NCI-H1417 (cell line): ENCODE data around the gene INPP5J.
"Not testable (repeated sequence)": the region's sequence is repeated elsewhere in the genome, so short reads cannot be mapped to it uniquely, and the experiment has no call there.

ENCODE experiments used
- DNase-seq, 3 experiments: peaks; one replicate each; lab custom pipeline; 2025; lab: John Stamatoyannopoulos, UW

The INPP5J gene

DNA sequence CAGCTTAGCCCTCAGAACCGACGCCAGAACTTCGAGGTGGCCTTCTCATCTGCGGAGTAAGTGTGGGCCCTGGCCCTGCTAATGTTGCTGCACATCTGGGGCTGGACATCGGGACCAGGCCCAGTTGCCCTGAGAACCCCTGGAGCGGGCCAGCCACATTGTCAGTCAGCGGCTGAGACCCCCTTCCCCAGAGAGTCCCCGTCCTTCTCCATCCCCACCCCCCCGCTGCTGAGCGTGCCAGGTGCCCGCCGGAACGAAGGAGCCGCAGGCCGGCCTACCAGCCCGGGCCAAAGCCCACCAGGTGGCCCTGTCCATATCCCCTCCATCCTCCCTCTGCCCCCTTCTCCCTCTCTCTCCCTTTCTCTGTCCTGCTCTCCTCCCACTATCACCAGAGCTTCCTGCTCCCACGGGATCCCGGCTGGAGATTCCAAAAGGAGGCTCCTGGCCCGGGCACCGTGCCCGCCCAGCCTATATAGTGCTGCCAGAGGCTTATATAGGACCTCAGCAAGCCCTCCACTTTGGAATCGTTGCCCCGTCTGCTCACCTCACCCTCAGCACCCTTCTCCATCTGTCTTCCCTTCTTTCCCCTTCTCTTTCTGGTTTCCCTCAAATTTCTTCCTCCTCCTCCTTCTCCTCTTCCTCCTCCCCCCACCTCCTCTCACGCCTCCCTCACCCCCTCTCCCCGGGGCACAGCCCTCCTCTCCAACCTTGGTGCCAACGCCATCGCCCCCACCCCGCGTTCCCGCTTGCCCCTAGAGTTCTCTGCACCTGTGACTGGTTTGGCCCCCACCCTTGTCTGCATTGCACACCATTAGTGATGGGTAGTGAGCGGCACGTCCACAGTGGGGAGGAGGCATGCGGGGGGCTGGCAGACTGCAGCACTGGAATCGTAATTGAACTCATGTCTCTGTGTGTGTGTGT is 22.7 kb upstream of the INPP5J start:
- no peak for DNase-seq

DNA sequence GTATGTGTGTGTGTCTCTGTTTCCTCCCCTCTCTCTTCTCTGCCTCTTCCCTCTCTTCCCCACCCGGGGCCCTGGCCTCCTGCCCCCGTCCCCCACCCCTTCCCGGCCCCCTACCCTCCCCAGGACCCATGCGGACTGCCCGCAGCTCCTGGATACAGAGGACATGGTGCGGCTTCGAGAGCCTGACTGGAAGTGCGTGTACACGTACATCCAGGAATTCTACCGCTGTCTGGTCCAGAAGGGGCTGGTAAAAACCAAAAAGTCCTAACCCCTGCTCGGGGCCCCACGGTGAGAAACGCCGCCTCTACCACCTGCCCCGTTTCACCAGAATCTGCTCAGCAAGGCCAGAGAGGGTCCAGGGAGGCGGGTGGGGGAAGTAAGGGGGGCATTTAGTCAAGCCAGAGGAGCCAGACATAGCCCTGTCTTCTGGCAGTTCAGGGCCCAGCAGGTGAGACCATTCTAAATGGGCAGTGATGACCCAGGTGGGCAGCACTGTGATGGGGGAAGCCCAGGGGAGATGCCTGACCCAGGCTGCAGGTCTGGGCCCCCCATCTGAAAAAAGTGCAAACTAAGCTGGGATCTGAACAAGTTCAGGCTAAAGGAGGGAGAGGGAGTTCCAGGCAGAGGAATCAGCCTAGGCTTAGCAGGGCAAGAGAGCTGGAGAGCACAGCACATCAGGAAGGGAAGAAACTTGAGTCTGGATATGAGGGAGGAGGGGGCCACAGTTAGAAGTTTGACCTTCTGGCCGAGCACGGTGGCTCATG is 21.8 kb upstream of the INPP5J start:
- DNase-seq = no peak

DNA sequence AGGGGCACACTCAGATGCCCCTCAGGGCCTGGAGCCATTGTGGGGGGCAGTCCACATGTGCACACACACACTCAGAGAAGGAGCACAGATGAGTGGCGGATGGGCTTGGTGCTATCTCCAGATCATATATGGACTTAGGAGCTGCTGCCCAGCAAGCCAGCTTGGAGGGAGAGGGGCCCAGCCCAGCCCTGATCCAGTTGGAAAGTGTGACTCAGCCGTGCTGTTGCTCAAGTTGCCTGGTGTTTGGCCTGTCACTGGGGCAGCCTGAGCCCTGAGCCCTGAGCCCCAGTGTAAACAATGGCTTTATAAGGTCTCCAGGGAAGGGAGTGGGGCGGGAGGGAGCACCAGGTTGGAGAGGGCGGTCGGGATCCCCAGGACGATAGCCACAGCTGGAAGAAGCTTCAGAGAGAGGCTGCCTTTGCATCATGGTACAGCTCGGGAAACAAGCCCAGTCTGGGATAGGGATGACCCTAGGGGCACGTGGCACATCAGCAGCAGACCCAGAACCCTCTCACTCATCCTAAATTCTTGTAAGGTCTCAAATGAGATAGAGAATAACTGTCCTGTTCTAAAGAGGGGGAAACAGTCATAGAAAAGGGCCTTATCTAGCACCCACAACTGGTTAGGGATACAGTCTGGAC is 20.2 kb upstream of the INPP5J start:
- DNase-seq = no peak

DNA sequence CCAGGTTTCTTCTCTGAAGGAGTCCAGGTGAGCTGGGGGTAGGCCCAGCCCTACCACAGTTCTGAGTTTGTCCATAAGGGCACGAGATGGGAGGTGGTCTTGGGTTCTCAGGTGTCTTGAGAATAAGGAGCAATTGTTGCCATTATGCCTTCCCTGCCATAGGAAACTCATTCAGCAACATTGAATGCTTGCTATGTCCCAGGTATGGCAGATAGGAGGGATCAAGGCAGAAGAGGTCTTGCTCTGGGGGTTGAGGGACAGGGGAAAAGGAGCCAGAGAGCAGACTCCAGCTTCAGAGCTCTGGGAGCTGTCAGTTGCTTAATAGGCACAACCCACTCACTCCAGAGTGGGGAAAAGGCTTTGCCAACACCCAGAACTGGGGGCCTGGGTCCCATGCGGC is 19.7 kb upstream of the INPP5J start:
- DNase-seq = no peak

DNA sequence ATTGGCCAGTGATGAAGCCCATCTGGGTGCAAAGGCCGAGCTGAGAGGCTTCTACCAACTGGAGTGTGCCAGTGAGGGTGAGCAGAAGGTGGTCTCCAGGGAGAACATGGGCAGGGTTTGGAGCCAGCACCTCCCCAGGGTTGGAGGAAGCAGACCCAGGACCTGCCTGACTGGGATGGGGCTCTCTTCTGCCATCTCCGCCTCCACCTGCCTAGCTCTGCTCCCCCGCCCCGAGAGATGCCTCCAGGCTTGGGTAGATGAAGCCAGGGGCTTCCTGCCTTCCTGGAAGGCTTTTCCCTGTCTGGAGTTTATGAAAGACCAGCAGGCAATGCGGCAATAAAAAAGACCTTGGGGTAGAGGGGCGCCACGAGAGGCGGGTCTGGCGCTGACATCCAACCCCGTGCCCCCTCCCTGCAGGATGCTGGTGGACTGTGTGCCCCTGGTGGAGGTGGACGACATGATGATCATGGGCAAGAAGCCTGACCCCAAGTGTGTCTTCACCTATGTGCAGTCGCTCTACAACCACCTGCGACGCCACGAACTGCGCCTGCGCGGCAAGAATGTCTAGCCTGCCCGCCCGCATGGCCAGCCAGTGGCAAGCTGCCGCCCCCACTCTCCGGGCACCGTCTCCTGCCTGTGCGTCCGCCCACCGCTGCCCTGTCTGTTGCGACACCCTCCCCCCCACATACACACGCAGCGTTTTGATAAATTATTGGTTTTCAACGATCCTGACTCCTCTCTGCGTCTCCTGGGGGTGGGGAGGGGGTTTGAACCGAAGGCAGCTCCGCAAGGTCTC is 18.7 kb upstream of the INPP5J start:
- no peak for DNase-seq

DNA sequence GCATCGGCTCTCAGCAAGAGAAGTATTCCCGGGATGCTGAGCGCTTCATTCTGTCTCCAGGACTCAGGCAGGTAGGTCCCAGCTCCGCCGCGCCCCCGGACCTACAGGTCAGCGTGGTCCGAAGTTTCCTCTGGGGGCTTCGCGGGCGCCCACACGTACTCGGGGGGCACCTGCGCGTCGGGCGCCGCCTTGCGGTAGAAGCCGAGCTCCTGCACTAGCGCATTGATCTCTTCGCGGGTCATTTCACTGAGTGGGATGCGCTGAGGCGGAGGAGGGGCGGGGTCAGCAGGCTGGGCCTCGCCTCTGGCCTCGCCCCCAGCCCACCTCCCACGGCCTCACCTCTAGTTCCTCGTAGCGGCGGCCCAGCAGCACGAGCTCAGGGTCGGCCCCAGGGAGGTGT is 17.9 kb upstream of the INPP5J start:
- DNase-seq = no peak

DNA sequence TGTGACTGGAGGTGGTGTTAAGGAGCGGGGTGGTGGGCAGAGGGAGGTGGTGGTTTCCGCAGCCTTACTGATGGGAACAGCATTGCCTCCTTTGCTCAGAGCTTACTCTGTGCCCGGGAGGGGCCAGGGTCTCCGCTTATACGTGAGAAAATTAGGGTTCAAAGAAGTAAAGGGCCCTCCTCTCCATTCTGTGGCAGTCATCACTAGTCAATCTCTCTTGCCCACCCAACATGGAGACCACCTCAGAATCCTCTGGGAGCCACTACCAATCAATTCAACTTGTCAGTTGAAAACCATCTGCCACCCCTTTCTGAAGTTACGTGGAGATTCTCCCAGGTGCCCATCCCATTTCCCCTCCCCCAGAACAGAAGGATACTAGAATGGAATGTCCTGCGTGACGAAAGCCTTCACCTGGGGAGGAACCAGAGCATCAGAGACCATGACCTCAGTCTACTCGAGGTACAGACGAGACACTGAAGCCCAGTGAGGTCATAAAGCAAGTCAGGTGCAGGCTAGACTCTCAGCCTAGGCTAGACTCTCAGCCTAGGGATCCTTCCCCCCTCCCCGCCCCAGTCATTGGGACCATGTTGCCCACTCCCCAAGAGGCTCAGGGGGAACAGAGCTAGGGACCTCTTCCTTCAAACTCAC is 17.4 kb upstream of the INPP5J start:
- DNase-seq = no peak

DNA sequence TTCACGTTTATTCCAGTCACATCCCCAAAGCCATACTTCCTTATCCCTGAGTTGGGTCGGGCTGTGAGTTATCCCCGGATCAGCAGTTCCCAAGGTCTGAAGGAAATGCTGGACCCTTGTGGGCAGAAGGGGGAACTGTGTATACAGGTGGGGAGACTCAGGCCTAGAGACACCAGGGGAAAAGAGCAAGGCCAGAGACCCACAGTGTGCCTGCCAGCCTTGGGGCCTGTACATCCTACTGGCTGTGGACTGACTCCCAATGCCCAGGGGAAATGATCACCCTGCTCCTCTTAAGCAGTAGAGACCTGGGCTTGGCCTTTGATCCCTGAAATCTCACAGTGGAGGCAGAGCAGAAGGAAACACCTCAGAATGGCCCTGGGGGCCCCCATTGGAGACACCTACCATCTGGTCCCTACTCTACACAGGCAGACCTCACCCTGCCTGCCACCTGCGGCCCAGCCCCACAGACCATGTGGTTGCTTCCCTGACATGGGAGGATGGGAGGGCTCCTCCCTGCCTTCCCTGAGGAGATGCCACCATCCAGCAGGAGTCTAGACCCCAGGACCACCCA is 16.7 kb upstream of the INPP5J start:
- DNase-seq = no peak

DNA sequence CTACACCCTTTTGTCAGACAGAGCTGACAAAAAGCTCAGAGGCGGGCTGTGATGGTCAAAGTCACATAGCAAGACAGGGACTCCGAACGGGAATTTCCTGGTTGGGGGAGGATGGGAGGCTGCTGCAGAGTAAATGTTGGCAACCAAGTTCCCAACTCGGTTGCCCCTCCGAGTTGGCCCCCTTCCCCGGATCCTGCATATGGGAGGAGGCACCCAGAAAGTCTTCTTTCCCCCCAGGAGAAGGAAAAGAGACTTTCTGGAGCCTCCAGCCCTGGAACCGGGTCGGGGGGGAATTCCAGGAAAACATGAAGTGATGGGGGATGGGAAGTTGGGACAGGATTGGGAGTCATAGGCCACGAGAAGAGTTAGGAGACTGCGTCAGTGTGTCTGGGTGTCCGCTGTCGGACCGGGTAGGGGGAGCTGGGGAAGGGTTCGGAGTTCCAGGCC is 16.0 kb upstream of the INPP5J start:
- DNase-seq = no peak

DNA sequence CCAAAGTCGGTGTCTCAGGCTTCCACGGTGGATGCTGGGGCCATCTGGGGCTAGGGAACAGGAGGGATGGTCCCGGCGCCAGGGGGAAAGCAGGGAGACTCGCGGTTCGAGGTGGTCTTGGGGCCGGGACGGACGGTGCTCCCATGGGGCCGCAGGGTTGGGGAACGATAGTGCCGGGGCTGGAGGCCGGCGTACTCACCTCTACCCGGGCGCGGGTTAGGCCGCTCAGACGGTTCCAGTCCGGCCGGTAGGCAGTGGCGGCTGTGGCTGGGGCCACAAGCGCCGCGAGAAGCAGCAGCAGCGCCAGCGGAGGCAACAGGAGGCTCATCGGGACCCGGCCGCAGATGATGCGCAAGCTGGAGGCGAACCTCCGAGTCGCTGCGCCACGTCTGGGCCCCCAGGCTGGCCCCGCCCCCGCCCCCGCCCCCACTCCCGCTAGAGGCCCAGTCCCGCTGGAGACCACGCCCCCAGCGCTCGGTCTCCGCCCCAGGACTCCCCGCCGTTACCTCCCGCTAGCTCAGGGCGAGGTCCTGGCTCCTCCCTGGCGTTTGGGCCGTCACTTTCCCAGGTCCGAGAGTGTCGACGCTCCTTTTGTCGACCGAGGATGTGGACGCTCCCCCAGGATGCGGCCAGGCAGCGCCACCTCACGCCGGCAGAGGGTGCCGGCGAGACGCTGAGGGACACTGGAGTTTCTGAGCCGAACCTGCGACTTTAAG is 15.4 kb upstream of the INPP5J start, which contains the start of gene SELENOM:
Gene SELENOM, minus strand, starts transcription at position 391 of the 716 bp plus-strand sequence. Its CDS starts 63 bp downstream, at position 328.
- DNase-seq = peak; percentile 39 to 85 (median 56)

DNA sequence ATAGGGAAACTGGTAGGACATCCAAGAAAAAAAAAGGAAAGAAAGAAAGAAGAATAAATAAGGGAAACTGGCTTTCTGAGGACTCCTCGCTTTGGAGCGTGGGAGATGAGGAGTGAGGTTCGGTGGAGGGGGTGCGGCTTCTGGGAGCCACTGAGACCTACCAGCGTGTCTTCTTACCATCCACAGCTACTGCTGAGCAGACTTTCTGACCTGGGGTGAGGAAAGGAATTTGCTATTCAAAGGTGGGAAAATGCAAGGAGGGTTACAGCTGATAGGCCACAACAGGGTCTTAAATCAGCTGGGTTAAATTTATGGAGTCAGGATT is 14.9 kb upstream of the INPP5J start:
- no peak for DNase-seq

DNA sequence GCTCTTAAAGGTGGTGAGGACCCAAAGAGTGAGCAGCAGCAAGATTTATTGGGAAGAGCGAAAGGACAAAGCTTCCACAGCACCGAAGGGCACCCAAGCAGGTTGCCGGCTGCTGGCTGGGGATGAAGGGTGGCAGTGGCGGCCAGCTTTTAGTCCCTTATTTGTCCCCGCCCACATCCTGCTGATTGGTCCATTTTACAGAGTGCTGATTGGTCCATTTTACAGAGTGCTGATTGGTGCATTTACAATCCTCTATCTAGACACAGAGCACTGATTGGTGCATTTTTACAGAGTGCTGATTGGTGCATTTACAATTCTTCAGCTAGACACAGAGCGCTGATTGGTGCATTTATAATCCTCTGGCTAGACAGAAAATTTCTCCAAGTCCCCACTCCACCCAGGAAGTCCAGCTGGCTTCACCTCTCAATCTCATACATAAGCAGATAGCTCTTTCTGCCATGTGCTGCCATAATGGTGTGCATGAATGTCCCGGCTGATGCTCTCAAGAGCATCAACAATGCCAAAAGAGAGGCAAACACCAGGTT is 10.1 kb upstream of the INPP5J start:
- not testable (repeated sequence) for DNase-seq

DNA sequence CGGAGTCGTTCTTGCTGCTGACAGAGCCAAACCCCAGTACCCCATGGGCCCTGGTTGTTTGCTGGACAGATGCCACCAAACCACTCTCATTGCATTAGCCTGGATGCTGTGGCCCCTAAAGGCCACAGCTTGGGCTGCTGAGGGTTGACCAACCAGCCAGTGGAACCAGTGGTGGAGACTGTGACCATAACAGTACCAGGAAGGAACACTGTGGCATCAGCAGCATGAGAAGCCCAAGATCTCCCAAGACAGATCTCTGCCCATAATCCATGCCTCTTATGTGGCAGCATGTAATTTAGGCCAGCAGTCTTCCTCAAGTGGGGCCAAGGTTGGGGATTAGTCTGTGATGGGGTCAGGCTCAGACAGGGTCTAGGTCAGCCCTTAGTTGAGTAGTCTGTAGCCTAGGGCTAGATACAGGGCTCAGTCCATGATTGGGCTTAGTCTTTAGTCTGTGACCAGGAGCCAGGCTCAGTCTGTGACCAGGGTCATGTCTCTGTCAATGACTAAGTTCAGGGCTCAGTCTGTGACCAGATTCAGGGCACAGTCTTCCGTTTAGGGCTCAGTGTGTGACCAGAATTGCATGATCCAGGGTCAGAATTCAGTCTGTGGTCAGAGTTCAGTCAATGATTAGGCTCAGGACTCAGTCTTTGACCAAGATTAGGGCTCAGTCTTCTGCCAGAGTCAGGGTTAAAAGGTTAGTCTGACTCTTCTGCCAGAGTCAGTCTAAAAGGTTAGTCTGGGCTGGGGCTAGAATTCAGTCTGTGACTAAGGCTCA is 4.5 kb upstream of the INPP5J start:
- DNase-seq = no peak

DNA sequence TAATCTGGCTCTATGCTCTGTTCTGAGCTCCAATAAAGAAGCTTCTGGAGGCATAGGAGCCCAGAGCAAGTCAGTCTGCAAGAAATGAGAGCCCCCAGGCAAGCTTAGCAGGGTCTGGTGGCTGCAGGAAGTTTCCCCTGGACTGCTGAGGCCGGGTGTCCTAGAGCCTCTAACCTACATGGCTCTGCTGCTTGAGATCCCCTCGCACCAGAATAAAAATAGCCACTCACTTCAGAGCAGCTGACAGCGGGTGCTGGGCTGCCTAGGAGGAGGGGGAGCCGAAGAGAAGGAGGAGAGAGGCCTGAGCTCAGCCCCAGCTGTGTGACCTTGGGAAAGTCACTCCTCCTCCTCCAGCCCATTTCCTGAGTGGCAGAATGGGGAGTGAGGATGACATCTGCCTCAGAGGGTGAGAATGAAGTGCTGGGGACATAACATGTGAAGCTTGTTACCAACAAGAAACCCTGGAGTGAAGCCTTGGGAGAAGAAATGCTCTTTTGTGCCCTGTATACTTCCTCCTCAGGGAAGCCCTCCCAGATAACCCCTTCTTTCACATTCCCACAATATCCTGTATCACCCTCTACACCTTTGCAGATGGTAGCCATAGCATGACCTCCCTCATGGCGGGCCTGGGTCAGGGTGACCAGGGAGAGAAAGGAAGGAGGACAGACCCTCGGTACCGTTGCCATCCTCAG is 3.6 kb upstream of the INPP5J start:
- no peak for DNase-seq

DNA sequence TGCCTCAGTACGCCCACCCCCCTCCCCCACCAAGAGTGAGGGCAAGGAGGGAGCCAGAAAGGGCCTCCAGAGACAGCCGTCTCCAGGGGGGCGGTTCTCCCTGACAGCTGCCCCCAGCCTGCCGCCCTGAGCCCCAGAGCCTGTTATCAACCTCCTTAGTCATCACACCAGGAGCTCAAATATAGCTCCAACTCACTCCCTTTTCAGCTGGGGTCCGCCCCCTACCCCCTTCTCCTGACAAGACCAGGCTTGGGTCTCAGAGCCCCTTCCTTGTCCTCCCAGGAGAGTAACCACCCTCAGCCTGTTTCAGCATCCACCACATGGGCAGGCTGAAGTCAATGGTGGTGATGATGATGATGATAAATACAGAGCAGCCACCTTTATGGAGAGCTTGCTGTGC is 2.5 kb upstream of the INPP5J start:
- DNase-seq = no peak

DNA sequence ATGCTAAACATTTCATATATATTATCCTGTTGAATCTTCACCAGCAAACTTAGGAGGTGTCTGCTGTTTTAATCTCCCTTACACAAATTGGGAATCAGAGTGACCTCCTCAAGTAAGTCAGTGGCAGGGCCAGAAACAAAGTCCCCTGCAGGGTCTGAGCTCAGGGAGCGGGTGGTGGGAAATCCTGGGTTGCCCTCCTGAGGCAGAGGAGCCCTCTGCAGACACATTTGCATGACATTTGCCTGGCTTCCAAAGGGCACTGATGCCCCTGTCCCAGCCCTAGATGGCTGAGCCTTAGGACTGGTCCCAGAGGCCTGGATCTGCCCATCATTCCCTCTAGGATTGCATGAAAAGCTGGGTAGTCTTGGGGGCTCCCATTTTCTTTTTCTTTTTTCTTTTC is 2.1 kb upstream of the INPP5J start:
- no peak for DNase-seq

DNA sequence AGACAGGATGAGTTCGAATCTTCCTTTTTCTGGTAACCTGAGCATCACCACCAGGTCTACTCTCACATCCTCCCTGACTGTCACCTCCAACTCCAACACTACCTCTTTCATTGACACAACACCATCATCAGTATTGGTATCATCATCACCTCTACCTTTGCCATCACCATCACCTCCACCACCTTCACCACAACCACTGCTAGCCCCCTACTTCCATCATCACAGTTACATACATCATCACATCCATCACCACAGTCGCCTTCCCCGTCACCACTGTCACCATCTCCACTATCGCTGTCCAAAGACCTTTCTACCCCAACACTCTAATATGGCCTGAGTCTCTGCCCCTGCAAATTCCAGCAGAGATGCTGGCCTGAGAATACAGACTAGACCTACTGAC is 1.4 kb upstream of the INPP5J start:
- DNase-seq = no peak

DNA sequence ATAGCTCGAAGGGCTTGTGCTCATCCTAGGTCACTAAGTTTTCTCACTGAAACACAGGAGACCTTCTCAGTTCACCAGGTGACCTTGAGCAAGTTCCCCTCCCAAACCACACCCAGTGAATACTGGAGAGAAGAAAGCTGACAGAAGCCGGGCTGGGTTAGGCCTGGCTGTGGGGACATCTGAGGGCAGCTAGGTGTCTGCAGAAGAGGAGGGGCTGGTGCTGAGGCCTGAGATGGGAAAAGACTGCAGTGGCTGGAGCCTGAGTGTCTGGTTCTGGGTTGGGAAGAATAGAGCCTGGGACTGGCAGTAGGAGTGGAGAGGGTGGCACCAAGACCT is 602 bp upstream of the INPP5J start:
- DNase-seq = no peak

DNA sequence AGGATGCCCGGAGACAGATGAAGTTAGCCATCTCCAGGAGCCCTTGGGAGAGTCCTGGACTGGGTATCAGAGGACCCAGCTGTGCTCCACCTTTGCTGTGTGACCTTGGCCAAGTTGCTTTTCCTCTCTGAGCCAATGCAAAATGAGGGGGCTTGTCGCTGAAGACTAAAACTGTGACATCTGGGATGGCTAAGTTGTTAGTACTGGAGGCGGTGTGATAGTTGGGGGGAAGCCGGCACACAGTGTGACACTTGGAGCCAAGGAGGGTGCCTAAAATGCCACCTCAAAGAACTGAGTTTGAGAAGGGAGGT is 481 bp downstream of the INPP5J start:
- DNase-seq = no peak
